ENCODE results near the gene DOCK2. TPM values are rescaled to one million over a fixed set of nuclear protein-coding genes. Genes with fewer than 3 reads are reported as not detected.

The DOCK2 gene
- total and polyA plus RNA-seq, 2 of the 8 experiments (the other 6 are each of a cell fraction or from before 2014, with no cell fraction given): 3.9 to 5.7 TPM

GRCh38 chr5:169988206-169988605 lies 351.1 kb downstream of the DOCK2 start (continued):
- TF ChIP-seq ATF2 (IDR thresholded peaks at IDR 0.05; ENCODE audit: low read length) (no peak), HDAC6 (IDR thresholded peaks at IDR 0.05; ENCODE audit: low read depth, low read length) (no peak), POLR2AphosphoS5 (IDR thresholded peaks at IDR 0.05; ENCODE audit: low read depth, low read length) (no peak), RBBP5 (IDR thresholded peaks at IDR 0.05; ENCODE audit: borderline replicate concordance, low read depth, low read length) (no peak), CHD7 (IDR thresholded peaks at IDR 0.05; ENCODE audit: insufficient replicate concordance, low read length) (no peak)
